Cardiac atrium fibroblast (primary cell): Measurements from ENCODE around the gene ZNF773. TPM values are rescaled to one million over a fixed set of nuclear protein-coding genes. Genes with fewer than 3 reads are reported as not detected.

Experiments used
- total RNA-seq: library from RNA; depleted of rRNA; stranded (reverse); fragments of >200 nt; gene quantifications from 2 replicates; pipeline ENCODE4 v1.2.3, GENCODE V29; 2015

ZNF773 gene
- total RNA-seq: 15.4 and 21.5 TPM in 2 replicates

GRCh38 chr19:57499680-57500395 lies at the start of gene ZNF773:
TSS of gene ZNF773 (plus strand) at chr19:57499938. CDS start at chr19:57500081, 143 bp downstream.

GRCh38 chr19:57477191-57478008 lies 22.3 kb upstream of the ZNF773 start, which contains the start of gene ZNF772:
TSS of gene ZNF772 (minus strand) at chr19:57477566. CDS start at chr19:57477309, 257 bp downstream.

GRCh38 chr19:57487477-57488298 lies 12.1 kb upstream of the ZNF773 start, which contains the start of gene ZNF419:
TSS of gene ZNF419 (plus strand) at chr19:57487750. CDS start at chr19:57487951, 201 bp downstream.

GRCh38 chr19:57527136-57527881 lies 27.6 kb downstream of the ZNF773 start, which contains the start of gene ZNF549:
TSS of gene ZNF549 (plus strand) at chr19:57527356. CDS start at chr19:57527574, 218 bp downstream.

Other genes with a start within 250 kb of the ZNF773 start
- gene ZNF460, start 219.5 kb upstream of the ZNF773 start, total RNA-seq: 33.8 and 44.1 TPM in 2 replicates
- gene ZNF543, start 179.5 kb upstream of the ZNF773 start, total RNA-seq: 3.1 and 10.0 TPM in 2 replicates
- 5.0 and 8.7 TPM in 2 replicates for gene ZNF304, start 148.7 kb upstream of the ZNF773 start, total RNA-seq
- gene TRAPPC2B, start 136.4 kb upstream of the ZNF773 start, total RNA-seq: 6.3 and 12.5 TPM in 2 replicates
- gene ZNF547, start 136.4 kb upstream of the ZNF773 start, total RNA-seq: 3.1 and 5.0 TPM in 2 replicates
- gene ZNF548, start 110.1 kb upstream of the ZNF773 start, total RNA-seq: 10.0 and 22.0 TPM in 2 replicates
- 2.9 and 4.0 TPM in 2 replicates for gene ZNF17, start 88.8 kb upstream of the ZNF773 start, total RNA-seq
- 2.9 and 5.0 TPM in 2 replicates for gene ZNF749, start 64.6 kb upstream of the ZNF773 start, total RNA-seq
- 0.16 TPM in 1 of 2 replicates, not detected in the other for gene VN1R1, start 42.8 kb upstream of the ZNF773 start, total RNA-seq
- 13.4 and 18.8 TPM in 2 replicates for gene ZNF772, start 22.4 kb upstream of the ZNF773 start, total RNA-seq
- 6.6 and 17.0 TPM in 2 replicates for gene ZNF419, start 12.2 kb upstream of the ZNF773 start, total RNA-seq
- 3.6 and 4.2 TPM in 2 replicates for gene ZNF549, start 27.4 kb downstream of the ZNF773 start, total RNA-seq
- gene ZNF550, start 59.9 kb downstream of the ZNF773 start, total RNA-seq: 10.1 and 12.8 TPM in 2 replicates
- gene ZNF416, start 79.0 kb downstream of the ZNF773 start, total RNA-seq: 4.0 and 8.1 TPM in 2 replicates
- gene ZIK1, start 84.2 kb downstream of the ZNF773 start, total RNA-seq: 6.3 and 7.9 TPM in 2 replicates
- gene ZNF530, start 99.9 kb downstream of the ZNF773 start, total RNA-seq: 0.49 and 11.7 TPM in 2 replicates
- 12.8 and 23.3 TPM in 2 replicates for gene ZNF134, start 114.3 kb downstream of the ZNF773 start, total RNA-seq
- gene ZNF211, start 133.2 kb downstream of the ZNF773 start, total RNA-seq: 3.8 and 7.0 TPM in 2 replicates
- not detected in 2 replicates for gene ZSCAN4, start 169.0 kb downstream of the ZNF773 start, total RNA-seq
- gene ZNF551, start 182.0 kb downstream of the ZNF773 start, total RNA-seq: 5.2 and 6.8 TPM in 2 replicates
- gene ZNF154, start 209.3 kb downstream of the ZNF773 start, total RNA-seq: 2.0 and 2.6 TPM in 2 replicates
- 7.8 and 7.9 TPM in 2 replicates for gene ZNF671, start 227.7 kb downstream of the ZNF773 start, total RNA-seq
- gene ZNF776, start 246.9 kb downstream of the ZNF773 start, total RNA-seq: 5.8 TPM in 2 replicates